ENCODE results near the gene TRIM5.
"Not testable (repeated sequence)": the region's sequence is repeated elsewhere in the genome, so short reads cannot be mapped to it uniquely, and the experiment has no call there.

The TRIM5 gene

DNA sequence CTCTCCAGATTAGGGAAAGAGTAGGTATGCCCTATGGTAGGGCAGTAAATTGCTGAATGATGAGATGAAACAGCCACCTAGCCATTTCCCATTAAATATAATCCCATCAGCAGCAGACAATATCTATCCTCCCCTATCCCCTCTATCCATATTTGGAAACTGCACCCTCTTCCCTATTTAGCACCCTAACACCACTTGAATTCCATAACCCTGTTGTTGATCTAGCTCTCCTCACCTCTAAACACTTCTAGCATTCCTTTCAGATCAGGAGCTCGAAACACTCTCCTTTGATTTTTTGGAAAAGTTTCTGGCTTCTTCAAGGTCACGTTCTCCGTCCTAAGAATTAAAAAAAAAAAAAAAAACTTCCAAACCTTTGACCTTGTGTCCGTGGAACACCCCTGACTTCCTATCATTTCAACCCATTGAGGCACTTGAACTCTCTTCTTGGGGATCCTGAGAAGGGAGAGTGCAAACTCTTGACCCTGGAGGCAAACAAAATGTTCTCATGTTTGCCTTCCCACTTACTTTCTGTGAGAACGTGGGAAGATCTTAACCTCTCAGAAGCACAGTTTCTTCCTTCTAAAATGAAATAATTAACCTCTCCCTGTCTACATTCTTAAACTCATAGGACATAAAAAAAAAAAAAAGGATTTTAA lies 19.0 kb downstream of the TRIM5 start:
- Mint-ChIP-seq H3K4me1 (no peaks in the 10 kb centered on the region), H3K27me3 (no peaks in the 10 kb centered on the region), H3K4me3 (no peak overlapping the region), H3K27ac (no peak overlapping the region), H3K9me3 (no peaks in the 10 kb centered on the region), H3K36me3 (peaks cover 15% of the 10 kb centered on the region)

- Mint-ChIP-seq H3K4me3 (no peak overlapping the region), H3K4me1 (no peaks in the 10 kb centered on the region), H3K9me3 (no peaks in the 10 kb centered on the region), H3K27ac (peak overlapping the region; percentile 6), H3K36me3 (peaks cover 9% of the 10 kb centered on the region), H3K27me3 (no peaks in the 10 kb centered on the region)
Measured at GRCh38 chr11:5665051-5665570, 19.8 kb downstream of the TRIM5 start.

GRCh38 chr11:5663511-5663910 lies 21.4 kb downstream of the TRIM5 start:
- H3K27me3 Mint-ChIP-seq, result no peaks in the 10 kb centered on the region
- no peak overlapping the region for H3K27ac Mint-ChIP-seq

DNA sequence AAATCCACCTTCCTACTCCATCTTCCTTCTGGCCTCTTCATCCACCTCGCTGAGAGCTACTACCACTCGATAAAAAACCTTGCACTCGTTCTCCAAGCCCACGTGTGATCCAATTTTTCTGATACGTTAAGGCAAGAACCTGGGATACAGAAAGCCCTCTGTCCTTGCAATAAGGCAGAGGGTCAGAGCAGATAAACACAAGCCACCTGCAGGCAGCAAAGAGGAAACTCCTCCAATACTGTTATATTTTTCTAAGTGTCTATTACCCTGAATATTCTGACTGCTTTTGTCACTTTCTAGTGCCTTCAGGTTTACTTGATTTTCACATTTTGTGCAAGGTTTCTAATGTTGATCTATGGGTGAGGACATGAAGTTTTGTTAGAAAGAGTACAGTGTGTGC lies 26.6 kb downstream of the TRIM5 start:
- H3K36me3 Mint-ChIP-seq, result peaks cover 3% of the 10 kb centered on the region
- no peaks in the 10 kb centered on the region for H3K27me3 Mint-ChIP-seq
- no peak overlapping the region for H3K27ac Mint-ChIP-seq
- H3K9me3 Mint-ChIP-seq, result peaks cover 4% of the 10 kb centered on the region
- no peak overlapping the region for H3K4me3 Mint-ChIP-seq
- no peaks in the 10 kb centered on the region for H3K4me1 Mint-ChIP-seq

More at GRCh38 chr11:5663511-5663910, 21.4 kb downstream of the TRIM5 start:
- no peak overlapping the region for H3K4me3 Mint-ChIP-seq
- H3K9me3 Mint-ChIP-seq, result no peaks in the 10 kb centered on the region
- no peaks in the 10 kb centered on the region for H3K4me1 Mint-ChIP-seq
- H3K36me3 Mint-ChIP-seq, result peaks cover 9% of the 10 kb centered on the region

DNA sequence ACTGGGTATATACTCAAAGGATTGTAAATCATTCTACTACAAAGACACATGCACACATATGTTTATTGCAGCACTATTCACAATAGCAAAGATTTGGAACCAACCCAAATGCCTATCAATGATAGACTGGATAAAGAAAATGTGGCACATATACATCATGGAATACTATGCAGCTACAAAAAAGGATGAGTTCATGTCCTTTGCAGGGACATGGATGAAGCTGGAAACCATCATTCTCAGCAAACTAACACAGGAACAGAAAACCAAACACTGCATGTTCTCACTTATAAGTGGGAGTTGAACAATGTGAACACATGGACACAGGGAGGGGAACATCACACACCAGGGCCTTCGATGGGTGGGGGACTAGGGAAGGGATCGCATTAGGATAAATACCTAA lies 27.9 kb downstream of the TRIM5 start:
- not testable (repeated sequence) for H3K4me3 Mint-ChIP-seq, H3K27ac Mint-ChIP-seq, H3K4me1 Mint-ChIP-seq, H3K9me3 Mint-ChIP-seq, H3K36me3 Mint-ChIP-seq, H3K27me3 Mint-ChIP-seq

DNA sequence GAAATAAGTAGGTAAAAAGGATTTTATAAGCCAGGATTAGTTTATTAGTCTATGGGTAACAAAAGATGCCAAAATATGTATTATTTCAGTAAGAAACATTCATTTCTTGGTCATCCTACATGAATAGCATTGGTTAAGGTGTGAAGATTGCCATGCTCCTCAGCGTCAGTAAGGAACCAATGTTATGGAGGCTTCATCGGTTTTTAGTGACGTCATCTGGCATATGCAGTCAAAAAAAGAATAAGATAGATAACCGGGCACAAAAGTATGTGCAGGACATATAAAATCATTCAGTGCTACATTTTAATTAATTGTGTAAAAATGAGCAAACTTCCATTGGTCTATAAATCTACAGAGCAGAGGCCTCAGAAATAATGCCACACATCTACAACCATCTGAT lies 29.4 kb downstream of the TRIM5 start:
- H3K36me3 Mint-ChIP-seq, result peaks cover 5% of the 10 kb centered on the region
- H3K4me3 Mint-ChIP-seq, result no peak overlapping the region
- H3K27me3 Mint-ChIP-seq, result no peaks in the 10 kb centered on the region
- H3K4me1 Mint-ChIP-seq, result no peaks in the 10 kb centered on the region
- no peak overlapping the region for H3K27ac Mint-ChIP-seq
- H3K9me3 Mint-ChIP-seq, result peaks cover 9% of the 10 kb centered on the region

DNA sequence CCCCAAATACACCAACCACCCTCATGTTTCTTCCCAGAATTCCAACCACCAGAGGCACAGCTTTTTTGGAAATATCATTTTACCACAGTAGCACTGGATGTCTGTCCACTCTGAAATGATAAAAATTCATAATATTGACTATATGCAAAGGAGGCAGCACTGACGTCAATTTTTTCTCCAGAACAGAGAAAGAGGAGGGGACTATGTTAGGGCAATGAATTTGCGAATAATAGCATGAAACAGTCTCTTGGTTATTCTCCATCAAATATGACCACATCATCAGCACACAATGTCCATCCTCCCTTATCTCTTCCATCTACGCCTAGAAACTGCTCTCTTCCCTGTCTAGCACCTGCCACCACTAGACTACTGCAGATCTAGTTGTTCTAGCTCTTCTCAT lies 38.7 kb downstream of the TRIM5 start:
- Mint-ChIP-seq H3K4me3 (no peak overlapping the region), H3K9me3 (no peaks in the 10 kb centered on the region), H3K4me1 (no peaks in the 10 kb centered on the region), H3K36me3 (peaks cover 9% of the 10 kb centered on the region), H3K27me3 (no peaks in the 10 kb centered on the region), H3K27ac (no peak overlapping the region)

DNA sequence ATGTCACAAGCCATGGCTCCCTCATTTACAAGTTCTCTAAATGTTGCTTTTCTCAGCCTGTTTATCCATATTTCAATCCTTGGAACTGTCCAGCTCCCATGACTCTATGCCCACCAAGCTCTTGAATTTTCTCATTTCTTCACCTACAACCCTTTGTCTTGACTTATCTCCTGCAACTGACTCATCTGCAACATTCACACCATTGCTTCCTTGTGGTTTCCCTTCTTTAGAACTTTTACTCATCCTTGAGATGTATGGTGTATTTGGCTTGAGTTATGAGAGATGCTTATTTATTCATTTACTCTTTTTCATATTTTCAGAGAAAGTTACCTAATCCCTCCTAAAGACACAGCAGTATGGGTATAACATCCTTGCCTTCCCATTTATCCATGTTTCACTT lies 41.3 kb downstream of the TRIM5 start:
- peaks cover 23% of the 10 kb centered on the region for H3K36me3 Mint-ChIP-seq
- no peaks in the 10 kb centered on the region for H3K27me3 Mint-ChIP-seq
- no peak overlapping the region for H3K4me3 Mint-ChIP-seq
- H3K4me1 Mint-ChIP-seq, result no peaks in the 10 kb centered on the region
- H3K27ac Mint-ChIP-seq, result peak overlapping the region; percentile 71
- H3K9me3 Mint-ChIP-seq, result no peaks in the 10 kb centered on the region

DNA sequence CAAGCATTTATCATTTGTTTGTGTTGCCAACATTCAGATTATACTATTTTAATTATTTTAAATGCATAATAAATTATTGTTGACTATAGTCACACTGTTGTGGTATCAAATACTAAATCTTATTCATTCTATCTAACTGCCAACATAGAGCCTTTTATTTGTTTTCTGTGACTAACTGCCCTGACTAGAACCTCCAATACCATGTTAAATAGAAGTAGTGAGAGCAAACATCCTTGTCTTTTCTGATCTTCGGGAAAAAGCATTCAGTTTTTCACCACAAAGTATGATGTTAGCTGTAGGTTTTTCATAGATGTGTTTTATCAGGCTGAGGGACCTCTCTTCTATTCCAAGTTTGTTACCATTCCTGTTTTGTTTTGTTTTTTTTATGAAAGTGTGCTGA lies 44.9 kb downstream of the TRIM5 start:
- Mint-ChIP-seq H3K27me3 (no peaks in the 10 kb centered on the region), H3K36me3 (peaks cover 40% of the 10 kb centered on the region), H3K4me1 (no peaks in the 10 kb centered on the region), H3K27ac (no peak overlapping the region), H3K4me3 (no peak overlapping the region), H3K9me3 (no peaks in the 10 kb centered on the region)

- Mint-ChIP-seq H3K4me1 (peaks cover 45% of the 10 kb centered on the region), H3K4me3 (no peak overlapping the region), H3K9me3 (no peaks in the 10 kb centered on the region), H3K36me3 (peaks cover 41% of the 10 kb centered on the region), H3K27ac (no peak overlapping the region), H3K27me3 (no peaks in the 10 kb centered on the region)
Measured at GRCh38 chr11:5631969-5632635, 52.8 kb downstream of the TRIM5 start.

- no peaks in the 10 kb centered on the region for H3K9me3 Mint-ChIP-seq
- H3K27ac Mint-ChIP-seq, result peak overlapping the region; percentile 12
- H3K4me1 Mint-ChIP-seq, result peaks cover 52% of the 10 kb centered on the region
- no peak overlapping the region for H3K4me3 Mint-ChIP-seq
- no peaks in the 10 kb centered on the region for H3K27me3 Mint-ChIP-seq
- H3K36me3 Mint-ChIP-seq, result peaks cover 37% of the 10 kb centered on the region
Measured at GRCh38 chr11:5631417-5631816, 53.5 kb downstream of the TRIM5 start.

DNA sequence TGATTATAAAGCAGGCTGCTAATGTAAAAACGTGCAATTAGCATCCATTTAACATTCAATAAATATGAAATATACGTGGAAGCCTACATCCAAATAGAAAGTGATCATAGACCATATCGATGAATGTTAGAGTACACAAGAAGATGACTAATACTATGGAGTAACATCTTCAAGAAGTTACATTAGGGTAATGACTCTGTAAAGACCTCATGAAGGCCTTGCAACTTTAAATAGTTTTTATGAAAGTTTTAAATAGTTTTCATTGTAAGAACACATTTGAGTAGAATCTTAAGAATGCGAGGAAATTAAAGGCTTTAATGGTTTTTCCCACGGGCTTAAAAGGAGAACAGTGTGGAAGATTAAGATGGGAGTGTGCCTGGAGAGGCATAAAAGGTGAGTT lies 58.7 kb downstream of the TRIM5 start:
- Mint-ChIP-seq H3K4me1 (peaks cover 63% of the 10 kb centered on the region), H3K36me3 (peaks cover 14% of the 10 kb centered on the region), H3K9me3 (no peaks in the 10 kb centered on the region), H3K4me3 (peak overlapping the region; percentile 93), H3K27me3 (no peaks in the 10 kb centered on the region), H3K27ac (peak overlapping the region; percentile 96)

DNA sequence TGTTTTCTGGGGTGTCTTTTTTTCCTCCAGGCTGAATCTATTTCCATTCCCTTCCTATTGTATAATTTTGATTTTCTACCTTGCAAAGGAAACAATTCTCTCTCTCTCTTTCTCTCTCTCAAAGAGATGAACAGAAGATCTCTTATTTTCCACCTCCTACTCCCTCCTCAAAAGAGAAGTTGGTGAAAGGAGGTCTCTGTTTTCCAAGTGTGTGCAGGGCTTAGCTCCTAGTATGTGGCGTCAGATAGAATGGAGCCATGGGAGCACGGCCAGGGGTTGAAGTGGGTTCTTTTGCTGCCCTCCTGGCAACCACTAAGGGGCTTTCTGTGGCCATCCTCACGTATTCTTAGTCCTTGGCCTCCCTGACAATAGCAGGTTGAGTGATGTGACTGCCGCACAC lies 59.6 kb downstream of the TRIM5 start:
- H3K36me3 Mint-ChIP-seq, result peaks cover 11% of the 10 kb centered on the region
- no peaks in the 10 kb centered on the region for H3K27me3 Mint-ChIP-seq
- peaks cover 53% of the 10 kb centered on the region for H3K4me1 Mint-ChIP-seq
- H3K4me3 Mint-ChIP-seq, result peak overlapping the region; percentile 93
- H3K27ac Mint-ChIP-seq, result peak overlapping the region; percentile 96
- no peaks in the 10 kb centered on the region for H3K9me3 Mint-ChIP-seq

GRCh38 chr11:5624489-5625279 lies 60.2 kb downstream of the TRIM5 start, which contains the start of gene TRIM34:
Gene TRIM34, plus strand, starts transcription at chr11:5625001. Its CDS starts 7,331 bp downstream, at chr11:5632332.
- peak within 1 kb of the TSS; percentile 93 for H3K4me3 Mint-ChIP-seq
- no peaks in the 10 kb centered on the region for H3K27me3 Mint-ChIP-seq
- H3K4me1 Mint-ChIP-seq, result peaks cover 52% of the 10 kb centered on the region

GRCh38 chr11:5622802-5623201 lies 62.1 kb downstream of the TRIM5 start:
- H3K9me3 Mint-ChIP-seq, result no peaks in the 10 kb centered on the region
- H3K27ac Mint-ChIP-seq, result no peak overlapping the region
- H3K4me1 Mint-ChIP-seq, result peaks cover 41% of the 10 kb centered on the region
- H3K4me3 Mint-ChIP-seq, result peak overlapping the region; percentile 15
- H3K36me3 Mint-ChIP-seq, result peaks cover 2% of the 10 kb centered on the region
- no peaks in the 10 kb centered on the region for H3K27me3 Mint-ChIP-seq

More at GRCh38 chr11:5624489-5625279, 60.2 kb downstream of the TRIM5 start, which contains the start of gene TRIM34:
- peaks cover 9% of the 10 kb centered on the region for H3K36me3 Mint-ChIP-seq
- H3K9me3 Mint-ChIP-seq, result no peaks in the 10 kb centered on the region
- peak within 1 kb of the TSS; percentile 96 for H3K27ac Mint-ChIP-seq

DNA sequence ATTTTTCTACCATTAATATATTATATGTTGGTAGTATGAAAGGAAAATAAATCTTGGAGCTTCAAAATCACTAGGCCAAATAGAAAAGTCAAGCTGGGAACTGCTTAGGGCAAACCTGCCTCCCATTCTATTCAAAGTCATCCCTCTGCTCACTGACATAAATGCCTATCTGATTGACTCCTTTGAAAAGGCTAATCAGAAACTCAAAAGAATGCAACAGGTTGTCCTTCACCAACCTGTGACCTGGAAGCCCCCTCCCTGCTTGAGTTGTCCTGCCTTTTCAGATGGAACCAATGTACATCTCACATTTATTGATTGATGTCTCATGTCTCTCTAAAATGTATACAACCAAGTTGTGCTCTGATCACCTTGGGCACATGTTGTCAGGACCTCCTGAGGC lies 63.3 kb downstream of the TRIM5 start:
- Mint-ChIP-seq H3K4me3 (no peak overlapping the region), H3K4me1 (peaks cover 29% of the 10 kb centered on the region), H3K27ac (no peak overlapping the region), H3K9me3 (no peaks in the 10 kb centered on the region), H3K36me3 (peaks cover 2% of the 10 kb centered on the region), H3K27me3 (no peaks in the 10 kb centered on the region)
